Smooth muscle cell (in vitro differentiated cells): Measurements from ENCODE around the gene GIPC3. TPM values are rescaled to one million over a fixed set of nuclear protein-coding genes. Genes with fewer than 3 reads are reported as not detected.

Experiments used
- DNase-seq: peaks from one replicate; lab custom pipeline; 2025; ENCODE audit not compliant: unreplicated experiment; lab: John Stamatoyannopoulos, UW
- H2AFZ ChIP-seq: fragments of 200-600 bp; sonication (generic); 2 replicates; pipeline ENCODE4 v1.6.0; 2016; ENCODE audit warnings: antibody characterized with exemption, low read depth, mild to moderate bottlenecking
- H3F3A ChIP-seq: fragments of 200-600 bp; sonication (generic); 2 replicates; pipeline ENCODE4 v1.6.0; 2017; ENCODE audit warnings: antibody characterized with exemption, low read depth
- H3K27ac ChIP-seq: fragments of 200-600 bp; sonication (generic); 2 replicates; pipeline ENCODE4 v1.5.1; 2016; ENCODE audit warnings: low read depth, mild to moderate bottlenecking
- H3K27me3 ChIP-seq: fragments of 200-600 bp; sonication (generic); 2 replicates; pipeline ENCODE4 v1.6.1; 2016; ENCODE audit warnings: low read depth, mild to moderate bottlenecking
- H3K36me3 ChIP-seq: fragments of 200-600 bp; sonication (generic); 2 replicates; pipeline ENCODE4 v1.5.1; 2016; ENCODE audit warnings: low read depth
- H3K4me1 ChIP-seq: fragments of 200-600 bp; sonication (generic); 2 replicates; pipeline ENCODE4 v1.5.1; 2016; ENCODE audit warnings: low read depth
- H3K4me2 ChIP-seq: fragments of 200-600 bp; sonication (generic); 2 replicates; pipeline ENCODE4 v1.6.0; 2016; ENCODE audit warnings: mild to moderate bottlenecking
- H3K4me3 ChIP-seq: fragments of 200-600 bp; sonication (generic); 2 replicates; pipeline ENCODE4 v1.5.1; 2016; ENCODE audit warnings: mild to moderate bottlenecking
- H3K79me2 ChIP-seq: fragments of 200-600 bp; sonication (generic); 2 replicates; pipeline ENCODE4 v1.6.0; 2016; ENCODE audit warnings: low read depth, mild to moderate bottlenecking
- H3K9ac ChIP-seq: fragments of 200-600 bp; sonication (generic); 2 replicates; pipeline ENCODE4 v1.6.0; 2016; ENCODE audit warnings: low read depth
- H3K9me3 ChIP-seq: fragments of 200-600 bp; sonication (generic); replicated peaks from 2 replicates; pipeline ENCODE4 v1.5.1; 2016; ENCODE audit warnings: low read depth
- H4K20me1 ChIP-seq: fragments of 200-600 bp; sonication (generic); 2 replicates; pipeline ENCODE4 v1.6.0; 2016; ENCODE audit warnings: low read depth
- WGBS: methylation state at CpG from one replicate; pipeline ENCODE4 v1.1.7; 2016; ENCODE audit warnings: low lambda C conversion rate; 5-methylcytosine and 5-hydroxymethylcytosine counted together
- polyA plus RNA-seq: library from polyadenylated mRNA; unstranded; fragments of >200 nt; fragmentation: Nextera tagmentation; extraction: Ambion mirVana; gene quantifications from 2 replicates; pipeline ENCODE4 v1.2.1, GENCODE V29; 2016
- total RNA-seq: library from RNA; depleted of rRNA; stranded (reverse); fragments of >200 nt; gene quantifications from 2 replicates; pipeline ENCODE4 v1.2.3, GENCODE V29; 2014
- TF ChIP-seq, protein P1 (sequence below): fragments of 200-600 bp; sonication (generic); IDR thresholded peaks from 2 replicates; pipeline ENCODE4 v1.5.1; 2017; ENCODE audit warnings: borderline replicate concordance, mild to moderate bottlenecking, antibody characterized with exemption; ENCODE audit not compliant: insufficient read depth, poor library complexity, severe bottlenecking

Gene GIPC3
- total and polyA plus RNA-seq, 2 experiments from 2014 or later, result 0.13 to 0.96 TPM

- TF ChIP-seq, protein P1, sequence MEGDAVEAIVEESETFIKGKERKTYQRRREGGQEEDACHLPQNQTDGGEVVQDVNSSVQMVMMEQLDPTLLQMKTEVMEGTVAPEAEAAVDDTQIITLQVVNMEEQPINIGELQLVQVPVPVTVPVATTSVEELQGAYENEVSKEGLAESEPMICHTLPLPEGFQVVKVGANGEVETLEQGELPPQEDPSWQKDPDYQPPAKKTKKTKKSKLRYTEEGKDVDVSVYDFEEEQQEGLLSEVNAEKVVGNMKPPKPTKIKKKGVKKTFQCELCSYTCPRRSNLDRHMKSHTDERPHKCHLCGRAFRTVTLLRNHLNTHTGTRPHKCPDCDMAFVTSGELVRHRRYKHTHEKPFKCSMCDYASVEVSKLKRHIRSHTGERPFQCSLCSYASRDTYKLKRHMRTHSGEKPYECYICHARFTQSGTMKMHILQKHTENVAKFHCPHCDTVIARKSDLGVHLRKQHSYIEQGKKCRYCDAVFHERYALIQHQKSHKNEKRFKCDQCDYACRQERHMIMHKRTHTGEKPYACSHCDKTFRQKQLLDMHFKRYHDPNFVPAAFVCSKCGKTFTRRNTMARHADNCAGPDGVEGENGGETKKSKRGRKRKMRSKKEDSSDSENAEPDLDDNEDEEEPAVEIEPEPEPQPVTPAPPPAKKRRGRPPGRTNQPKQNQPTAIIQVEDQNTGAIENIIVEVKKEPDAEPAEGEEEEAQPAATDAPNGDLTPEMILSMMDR, result no peak
- WGBS, result 95% methylated on average over 22 of the region's 31 CpGs
- no peak overlapping the region for H3K4me3 ChIP-seq
- H2AFZ ChIP-seq, result no peak overlapping the region
- H3K9me3 ChIP-seq, result no peaks in the 10 kb centered on the region
- no peaks in the 10 kb centered on the region for H4K20me1 ChIP-seq
- no peaks in the 10 kb centered on the region for H3K27me3 ChIP-seq
- no peaks in the 10 kb centered on the region for H3K4me1 ChIP-seq
- no peak overlapping the region for H3K4me2 ChIP-seq
- no peak overlapping the region for H3K9ac ChIP-seq
- peaks cover 1% of the 10 kb centered on the region for H3K79me2 ChIP-seq
- H3K36me3 ChIP-seq, result no peaks in the 10 kb centered on the region
- H3K27ac ChIP-seq, result no peak overlapping the region
- no peaks in the 10 kb centered on the region for H3F3A ChIP-seq
- DNase-seq, result no peak
Observed at GRCh38 chr19:3618811-3619630, 33.7 kb downstream of the GIPC3 start.

- H3K9me3 ChIP-seq, result no peaks in the 10 kb centered on the region
- no peaks in the 10 kb centered on the region for H3K27me3 ChIP-seq
- peaks cover under 1% of the 10 kb centered on the region for H4K20me1 ChIP-seq
- no peaks in the 10 kb centered on the region for H3K36me3 ChIP-seq
- no peak overlapping the region for H3K4me3 ChIP-seq
- no peaks in the 10 kb centered on the region for H3K4me1 ChIP-seq
- DNase-seq, result no peak
- H3K4me2 ChIP-seq, result no peak overlapping the region
- H3K27ac ChIP-seq, result no peak overlapping the region
- TF ChIP-seq, protein P1, result no peak
- H3K9ac ChIP-seq, result no peak overlapping the region
- no peak overlapping the region for H2AFZ ChIP-seq
- no peaks in the 10 kb centered on the region for H3F3A ChIP-seq
- H3K79me2 ChIP-seq, result peaks cover 7% of the 10 kb centered on the region
- 97% methylated on average over 17 of the region's 17 CpGs for WGBS
Observed at GRCh38 chr19:3619631-3620012, 34.3 kb downstream of the GIPC3 start.

- H3K9me3 ChIP-seq, result no peaks in the 10 kb centered on the region
- no peak overlapping the region for H3K9ac ChIP-seq
- no peak overlapping the region for H2AFZ ChIP-seq
- peaks cover 7% of the 10 kb centered on the region for H4K20me1 ChIP-seq
- no peak overlapping the region for H3K4me3 ChIP-seq
- DNase-seq, result no peak
- H3K4me2 ChIP-seq, result no peak overlapping the region
- H3K27me3 ChIP-seq, result no peaks in the 10 kb centered on the region
- H3F3A ChIP-seq, result no peaks in the 10 kb centered on the region
- no peak overlapping the region for H3K27ac ChIP-seq
- H3K36me3 ChIP-seq, result no peaks in the 10 kb centered on the region
- 96% methylated on average over 19 of the region's 19 CpGs for WGBS
- H3K4me1 ChIP-seq, result peaks cover 2% of the 10 kb centered on the region
- peaks cover 14% of the 10 kb centered on the region for H3K79me2 ChIP-seq
- TF ChIP-seq, protein P1, result no peak
Observed at GRCh38 chr19:3620145-3620816, 35.0 kb downstream of the GIPC3 start.
